CD4-positive, alpha-beta T cell treated with Interleukin-21 for 1 hour (primary cell): ENCODE results near the gene B9D1.
"Not testable (repeated sequence)": the region's sequence is repeated elsewhere in the genome, so short reads cannot be mapped to it uniquely, and the experiment has no call there.

ENCODE experiments used
- DNase-seq: peaks from one replicate; pipeline ENCODE4 v3.0.0-alpha.2; 2020

B9D1 gene

DNA sequence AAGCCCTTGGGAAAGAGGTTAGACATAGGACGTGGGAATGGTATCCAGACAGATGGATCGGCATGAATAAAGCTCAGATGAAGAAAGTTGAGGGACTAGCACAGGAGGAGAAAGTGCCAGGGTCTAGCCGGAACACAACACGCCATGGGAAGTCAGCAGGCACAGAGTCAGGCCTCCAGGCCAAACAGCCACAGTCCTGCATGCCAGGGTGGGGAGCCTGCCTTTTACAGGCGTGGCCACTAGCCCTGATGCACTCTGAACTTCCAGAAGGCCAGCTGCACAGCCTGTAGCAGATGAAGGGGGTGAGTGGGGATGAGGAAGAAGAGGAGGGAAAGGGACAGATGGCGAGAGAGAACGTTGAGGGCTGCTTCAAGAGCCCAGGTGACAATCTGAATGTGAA is 5.2 kb downstream of the B9D1 start:
- no peak for DNase-seq

DNA sequence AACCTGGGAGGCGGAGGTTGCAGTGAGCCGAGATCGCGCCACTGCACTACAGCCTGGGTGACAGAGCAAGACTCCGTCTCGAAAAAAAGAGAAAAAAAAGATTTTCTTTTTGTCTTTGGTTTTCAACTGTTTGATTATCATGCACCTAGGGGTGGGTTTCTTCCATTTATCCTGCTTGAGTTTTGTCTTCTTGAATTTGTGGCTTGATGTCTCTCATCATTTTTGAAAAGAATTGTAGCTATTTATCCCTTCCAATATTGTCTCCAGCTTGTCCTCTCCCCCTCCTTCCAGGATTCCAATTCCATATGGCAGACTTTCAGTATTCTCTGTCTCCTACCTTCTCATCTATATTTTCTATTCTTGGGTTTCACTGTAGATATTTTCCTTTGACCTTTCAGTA is 7.8 kb downstream of the B9D1 start:
- no peak for DNase-seq

DNA sequence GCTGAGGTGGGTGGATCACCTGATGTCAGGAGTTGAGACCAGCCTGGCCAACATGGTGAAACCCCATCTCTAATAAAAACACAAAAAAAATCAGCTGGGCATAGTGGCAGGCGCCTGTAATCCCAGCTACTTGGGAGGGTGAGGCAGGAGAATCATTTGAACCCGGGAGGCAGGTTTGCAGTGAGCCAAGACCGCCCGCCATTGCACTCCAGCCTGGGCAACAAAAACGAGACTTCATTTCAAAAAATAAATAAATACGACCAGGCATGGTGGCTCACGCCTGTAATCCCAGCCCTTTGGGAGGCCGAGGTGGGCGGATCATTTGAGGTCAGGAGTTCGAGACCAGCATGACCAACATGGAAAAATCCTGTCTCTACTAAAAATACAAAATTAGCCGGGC is 9.1 kb downstream of the B9D1 start:
- DNase-seq: not testable (repeated sequence)

DNA sequence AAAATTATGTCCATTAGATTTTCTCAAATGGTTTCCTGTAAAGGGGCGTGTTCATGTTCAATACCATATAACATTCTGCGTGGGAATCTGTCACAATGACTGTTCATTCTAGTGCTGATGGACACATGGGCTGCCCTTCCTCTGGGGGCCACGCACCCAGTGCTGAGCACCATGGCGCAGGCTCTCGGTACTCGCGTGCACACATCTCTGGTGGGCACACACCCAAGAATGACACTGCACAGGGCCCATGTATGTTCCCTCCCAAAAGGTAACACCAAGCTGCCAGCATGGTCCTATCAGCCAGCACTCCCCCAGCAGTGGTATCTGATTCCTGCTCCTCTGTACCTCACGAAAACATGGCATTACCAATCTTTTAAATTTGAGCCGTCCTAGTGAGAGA is 13.7 kb downstream of the B9D1 start:
- DNase-seq: no peak

DNA sequence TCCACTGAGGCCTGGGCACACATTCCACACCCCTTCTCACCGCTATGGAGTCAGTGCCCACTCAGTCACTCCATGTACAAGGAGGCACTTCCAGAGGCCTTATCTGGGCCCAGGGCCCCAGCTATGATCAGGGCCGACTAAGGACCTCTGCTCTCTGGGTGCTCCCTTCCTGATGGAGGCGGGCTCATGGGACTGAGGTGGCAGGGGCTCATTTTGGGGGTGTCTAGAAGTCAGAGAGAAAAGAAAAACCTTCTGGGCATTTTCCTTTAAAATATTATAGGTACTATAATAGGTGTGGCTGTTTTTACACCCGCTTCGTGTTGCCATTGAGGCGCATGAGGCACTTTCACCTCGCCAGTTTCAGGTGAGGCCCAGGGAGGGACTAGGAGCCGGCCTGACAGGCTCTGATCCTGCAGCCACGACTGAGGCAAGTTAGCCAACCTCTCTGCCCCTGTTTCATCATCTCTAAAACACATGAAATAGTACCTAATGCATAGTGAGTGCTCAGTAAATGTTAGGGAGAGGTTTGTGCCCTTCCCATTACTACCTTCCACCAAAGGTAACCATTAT is 14.4 kb downstream of the B9D1 start:
- no peak for DNase-seq

DNA sequence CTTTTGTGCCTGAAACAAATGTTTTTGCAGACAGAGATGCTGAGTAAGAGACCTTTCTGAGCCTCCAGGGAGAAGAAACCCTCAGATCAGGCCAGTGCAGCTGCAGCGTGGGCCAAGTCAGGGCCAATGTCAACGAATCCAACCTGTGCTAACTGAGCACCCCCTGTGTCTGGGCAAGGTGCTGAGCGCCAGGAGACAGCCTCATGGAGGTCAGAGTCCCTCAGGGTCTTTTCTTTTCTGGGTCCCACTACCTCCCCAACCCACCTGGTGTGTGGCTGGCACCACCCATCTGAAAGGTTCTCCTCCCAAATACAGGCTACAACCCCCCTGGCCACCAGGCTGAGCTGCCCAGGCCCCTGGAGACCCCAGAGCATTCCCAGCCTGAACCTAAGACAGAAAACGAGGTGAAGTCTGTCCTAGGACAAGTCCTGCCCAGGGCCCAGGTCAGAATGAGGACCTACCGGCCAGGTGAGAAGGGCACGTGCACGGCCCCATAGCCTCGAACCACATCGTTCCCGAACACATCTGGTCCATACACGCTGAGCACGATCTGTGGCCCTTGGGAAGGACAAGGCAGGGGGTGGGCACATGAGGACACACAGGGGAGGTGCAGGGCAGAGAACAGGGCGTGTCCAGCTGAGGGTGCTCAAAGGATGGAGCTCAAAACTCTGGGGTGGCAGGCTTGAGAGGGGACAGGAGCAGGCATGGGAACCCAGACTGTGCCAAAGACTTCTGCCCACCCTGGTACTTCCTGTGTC is 15.0 kb downstream of the B9D1 start:
- no peak for DNase-seq

DNA sequence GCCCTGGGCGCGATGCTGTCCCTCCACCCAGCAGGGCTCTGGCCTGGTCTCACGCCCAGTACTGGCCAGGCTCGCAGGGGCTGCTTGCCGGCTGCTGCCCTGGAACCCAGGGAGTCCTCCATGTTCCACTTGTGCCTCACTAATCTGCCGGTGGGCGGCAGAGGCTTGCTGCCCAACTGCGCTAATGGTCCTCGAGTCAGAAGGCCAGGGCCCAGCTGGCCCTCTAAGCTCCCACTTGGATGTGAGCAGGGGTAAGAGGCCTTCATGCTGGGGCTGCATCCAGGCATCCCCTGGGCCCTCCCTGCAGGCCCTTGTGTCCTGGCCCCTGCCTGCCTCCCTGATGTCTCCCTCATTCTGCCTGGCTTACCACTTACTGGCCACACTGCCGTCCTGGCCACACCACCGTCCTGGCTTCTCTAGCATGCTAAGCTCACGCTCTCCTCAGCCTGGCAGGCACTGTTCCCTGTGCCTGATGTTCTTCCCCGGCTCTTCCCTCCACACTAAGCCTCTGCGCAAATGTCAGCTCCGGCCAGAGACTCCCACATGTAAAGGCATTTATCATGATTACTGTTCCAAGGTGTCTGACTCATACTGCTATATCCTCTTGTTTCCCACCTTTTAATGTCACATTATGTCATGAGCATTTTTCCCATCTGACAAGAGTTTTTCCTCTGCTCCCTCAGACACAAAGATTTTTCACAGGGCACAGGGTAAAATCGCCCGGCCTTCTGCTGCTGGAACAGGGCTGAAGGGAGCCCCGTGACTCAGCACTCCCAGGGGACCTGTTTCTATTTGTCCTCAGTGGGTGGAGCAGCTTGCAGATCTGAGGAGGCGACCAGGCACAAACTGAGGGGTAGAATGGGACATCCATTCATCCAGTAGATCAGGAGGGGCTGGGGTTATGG is 15.9 kb downstream of the B9D1 start:
- no peak for DNase-seq

DNA sequence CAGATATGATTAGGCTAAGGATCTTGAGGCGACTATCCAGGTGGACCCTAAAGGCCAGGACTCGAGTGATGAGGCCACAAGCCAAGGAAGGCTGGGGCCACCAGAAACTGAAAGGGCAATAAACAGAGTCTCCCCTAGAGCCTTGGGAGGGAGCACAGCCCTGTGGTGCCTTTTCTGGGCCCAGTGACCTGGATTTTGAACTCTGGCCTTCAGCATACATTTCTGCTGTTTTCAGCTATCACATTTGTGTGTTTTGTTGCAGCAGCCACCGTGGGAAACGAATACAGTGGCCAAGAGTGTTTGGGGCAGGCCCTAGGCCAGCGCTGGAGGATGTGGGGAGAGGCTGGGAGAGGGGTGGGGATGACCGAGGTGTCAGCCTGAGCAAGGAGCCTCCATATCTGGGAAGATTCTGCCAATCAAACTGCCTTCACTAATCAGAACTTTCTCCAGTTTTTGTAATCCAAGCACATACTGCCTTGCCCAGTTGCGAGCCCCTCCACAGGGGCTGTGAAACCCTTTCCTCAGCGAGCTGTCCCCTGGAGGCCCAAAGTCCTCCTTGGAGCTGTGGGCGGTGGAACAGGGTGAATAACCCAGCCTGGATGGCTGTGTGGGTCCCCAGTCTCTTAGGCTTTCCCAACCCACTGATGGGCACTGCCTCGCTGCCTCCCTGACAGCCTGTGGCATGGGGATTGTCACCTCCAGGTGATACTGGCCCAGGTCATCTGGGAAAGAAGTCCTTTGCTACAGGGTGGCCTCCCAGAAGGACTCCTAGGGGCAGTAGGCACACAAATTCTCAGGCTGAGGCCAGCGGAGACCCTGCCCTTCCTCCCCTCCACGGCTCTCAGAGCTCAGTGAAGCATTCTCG is 16.8 kb downstream of the B9D1 start:
- DNase-seq: no peak

DNA sequence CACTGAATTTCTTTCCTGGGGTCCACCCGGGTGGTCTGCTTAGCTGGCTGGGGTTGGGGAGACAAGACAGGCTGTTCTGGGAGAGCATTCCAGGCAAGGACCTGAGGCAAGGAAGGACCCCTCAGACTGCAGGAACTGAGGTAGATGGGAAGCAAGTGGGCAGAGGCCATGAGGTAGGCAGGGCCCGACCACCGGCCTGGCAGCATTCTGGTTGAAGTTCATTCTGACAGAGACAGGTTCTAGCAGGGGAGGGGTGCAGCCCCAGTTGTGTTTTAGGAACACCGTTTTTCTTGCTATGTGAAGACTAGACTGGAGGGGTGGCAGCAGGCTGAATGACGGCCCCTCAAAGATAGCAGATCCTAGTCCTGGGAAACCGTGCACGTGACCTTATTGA is 17.5 kb downstream of the B9D1 start:
- DNase-seq: no peak

DNA sequence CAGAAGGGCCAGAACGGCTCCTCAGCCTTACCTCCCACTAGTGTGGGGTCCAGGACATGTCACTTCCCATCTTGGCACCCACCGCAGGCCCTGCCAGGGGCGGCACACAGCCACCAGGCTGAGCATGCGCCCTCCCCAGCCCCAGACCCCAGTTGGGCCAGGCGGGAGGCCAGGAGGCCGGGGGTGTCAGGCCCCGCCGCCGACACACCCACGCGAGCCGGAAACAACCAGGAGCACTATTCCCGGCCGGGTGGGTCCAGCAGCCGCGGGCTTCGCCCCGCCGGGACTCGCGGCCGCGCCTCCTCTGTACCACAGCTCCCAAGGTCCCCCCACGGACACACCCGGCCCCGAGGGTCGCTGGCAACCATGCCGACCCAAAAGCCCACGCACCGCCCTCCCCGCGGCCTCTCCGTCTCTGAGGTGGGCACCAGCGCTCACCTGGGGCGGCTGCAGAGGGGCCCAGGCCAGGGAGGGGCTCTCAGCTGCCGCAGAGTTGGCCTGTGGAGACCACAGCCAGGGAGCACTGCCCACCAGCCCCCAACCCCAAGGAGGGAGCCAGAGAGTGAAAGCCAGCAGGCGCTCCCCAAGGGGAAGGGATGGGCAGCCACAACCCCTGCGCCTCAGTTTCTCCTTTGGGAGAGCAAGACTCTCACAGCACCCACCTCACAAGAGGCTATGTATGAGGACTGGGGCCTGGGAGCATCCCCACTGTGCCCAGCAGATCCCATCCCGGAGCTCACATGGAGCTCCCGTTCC is 18.0 kb downstream of the B9D1 start:
- DNase-seq: no peak

DNA sequence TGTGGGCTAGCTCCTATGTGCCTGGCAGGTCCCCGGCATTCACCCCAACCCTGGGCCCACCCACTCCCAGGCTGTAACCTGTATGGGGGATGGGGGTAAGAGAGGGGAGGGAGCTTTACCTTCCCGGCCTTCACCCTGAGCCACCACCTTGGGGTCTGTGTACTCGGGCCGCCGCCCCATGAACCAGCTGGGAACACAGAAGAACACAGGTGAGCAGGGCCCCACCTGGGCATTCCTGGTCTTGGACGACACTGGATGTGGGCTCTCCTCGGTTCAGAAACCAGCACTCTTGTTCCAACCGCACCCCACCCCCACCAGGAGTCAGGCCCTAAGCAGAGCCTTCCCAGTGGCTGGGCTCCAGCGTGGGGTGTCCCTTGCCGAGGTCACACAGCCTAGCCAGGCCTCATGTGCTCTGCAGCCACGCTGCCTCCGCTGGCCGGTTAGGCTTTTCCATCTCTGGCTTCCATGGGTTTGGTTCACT is 18.8 kb downstream of the B9D1 start:
- DNase-seq: no peak

DNA sequence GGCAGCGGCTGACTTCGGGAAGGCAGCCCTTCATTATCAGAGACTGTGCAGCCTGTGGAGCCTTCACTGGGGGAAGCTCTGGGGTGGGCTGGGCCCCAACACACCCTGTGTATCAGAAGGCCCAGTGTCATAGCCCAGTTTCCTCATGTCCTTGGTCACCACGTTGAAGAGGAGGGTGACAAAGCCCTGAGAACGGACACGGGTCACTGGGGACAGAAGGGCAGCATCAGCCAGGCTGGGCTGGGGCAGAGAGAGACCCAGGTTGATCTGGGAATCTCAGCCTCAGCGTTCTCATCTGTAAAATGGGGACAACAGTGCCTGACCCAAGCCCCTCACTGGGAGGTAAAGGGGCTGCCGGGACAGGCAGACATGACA is 19.3 kb downstream of the B9D1 start:
- no peak for DNase-seq

DNA sequence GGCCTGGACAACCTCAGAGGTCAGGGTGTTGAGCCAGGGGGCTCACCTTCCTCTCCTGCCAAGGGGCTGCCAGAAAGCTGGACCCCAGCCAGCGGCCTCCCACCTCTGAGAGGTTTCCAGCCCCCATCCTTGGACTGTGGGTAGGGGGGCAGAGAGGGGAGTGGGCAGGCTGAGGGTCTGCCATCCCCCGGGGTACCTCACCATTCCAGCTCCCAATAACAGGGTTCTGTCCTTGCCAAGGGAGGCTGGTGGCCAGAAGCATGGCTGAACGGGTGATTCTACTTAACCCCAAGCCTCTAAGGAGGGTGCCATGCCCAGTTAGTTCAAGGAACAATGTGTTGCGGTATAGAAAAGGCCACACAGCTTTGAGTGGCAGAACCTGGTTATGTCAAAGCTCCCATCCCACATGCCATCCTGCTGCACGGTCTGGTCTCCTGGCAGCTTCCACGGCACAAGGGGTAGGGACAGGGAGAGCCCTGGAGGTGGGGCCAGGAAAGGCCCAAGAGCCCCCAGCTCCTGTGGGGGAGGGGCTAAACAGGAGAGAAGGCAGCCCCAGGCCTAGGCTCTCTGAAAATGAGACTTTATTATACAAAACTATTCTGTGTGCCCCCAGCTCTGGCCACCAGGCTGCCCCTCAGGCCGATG is 19.8 kb downstream of the B9D1 start:
- no peak for DNase-seq

DNA sequence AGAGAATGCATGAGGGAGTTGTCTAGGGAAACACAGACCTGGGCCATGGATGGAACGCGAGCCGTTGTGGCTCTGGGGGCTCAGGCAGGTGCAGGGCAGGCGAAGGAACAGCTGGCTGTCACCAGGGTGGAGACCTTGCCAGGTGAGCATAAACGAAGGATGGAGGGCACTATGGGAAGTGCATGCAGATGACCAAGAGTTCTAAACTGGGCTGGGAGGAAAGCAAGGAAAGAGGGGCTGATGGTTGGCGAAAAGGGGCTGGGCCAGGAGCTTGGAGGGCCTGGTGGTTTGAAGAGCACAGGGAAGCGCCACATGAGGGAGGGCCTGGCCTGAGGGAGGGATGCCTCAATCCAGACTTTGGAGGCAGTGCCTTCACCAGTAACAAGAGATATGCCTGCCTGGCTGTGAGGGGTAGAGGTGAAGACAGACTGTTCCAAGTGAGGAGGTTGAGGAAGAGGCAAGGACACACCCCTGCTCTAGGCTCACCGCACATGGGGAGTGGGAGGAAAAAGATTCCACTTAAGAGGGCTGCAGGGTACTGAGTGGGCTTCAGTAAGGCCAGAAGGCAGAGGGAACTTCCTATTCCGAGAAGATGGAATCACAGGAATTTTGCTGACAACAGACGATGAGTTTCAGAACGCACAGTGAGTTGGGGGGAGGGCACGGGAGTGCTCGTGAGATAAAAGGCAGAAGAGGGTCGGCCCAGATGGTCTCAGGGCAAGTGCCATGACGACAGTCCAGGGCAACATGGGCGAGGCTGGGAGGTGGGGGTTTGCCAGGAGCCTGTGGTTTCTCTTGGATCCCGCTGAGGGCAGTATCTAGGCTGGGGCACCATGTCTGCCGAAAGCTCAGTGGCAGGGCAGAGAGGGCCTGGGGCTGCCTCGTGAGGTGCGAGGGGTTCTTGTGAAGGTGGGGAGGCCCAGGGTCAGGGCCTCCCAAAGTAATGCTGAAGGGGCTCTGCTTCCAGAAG is 20.6 kb downstream of the B9D1 start:
- no peak for DNase-seq

DNA sequence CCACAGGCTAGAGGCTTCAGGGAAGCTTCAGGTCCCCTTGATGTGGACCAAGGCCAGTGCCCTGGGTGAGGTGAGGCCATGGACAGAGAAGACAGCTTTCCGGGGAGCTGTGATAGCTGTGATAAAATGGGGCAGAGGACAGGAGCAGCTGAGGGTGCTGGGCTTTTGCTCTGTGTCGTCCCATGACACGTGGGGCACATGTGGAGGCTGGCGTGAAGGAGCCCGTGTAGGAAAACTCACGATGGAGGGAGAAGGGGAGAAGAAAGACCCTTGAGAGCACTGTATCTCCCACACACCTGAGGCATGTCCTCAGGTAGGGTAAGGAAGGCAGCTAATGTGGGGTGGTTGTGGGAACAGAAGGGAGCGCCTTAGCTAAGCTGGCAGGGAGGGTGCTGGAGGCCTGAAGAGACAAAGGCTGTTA is 21.3 kb downstream of the B9D1 start:
- no peak for DNase-seq

DNA sequence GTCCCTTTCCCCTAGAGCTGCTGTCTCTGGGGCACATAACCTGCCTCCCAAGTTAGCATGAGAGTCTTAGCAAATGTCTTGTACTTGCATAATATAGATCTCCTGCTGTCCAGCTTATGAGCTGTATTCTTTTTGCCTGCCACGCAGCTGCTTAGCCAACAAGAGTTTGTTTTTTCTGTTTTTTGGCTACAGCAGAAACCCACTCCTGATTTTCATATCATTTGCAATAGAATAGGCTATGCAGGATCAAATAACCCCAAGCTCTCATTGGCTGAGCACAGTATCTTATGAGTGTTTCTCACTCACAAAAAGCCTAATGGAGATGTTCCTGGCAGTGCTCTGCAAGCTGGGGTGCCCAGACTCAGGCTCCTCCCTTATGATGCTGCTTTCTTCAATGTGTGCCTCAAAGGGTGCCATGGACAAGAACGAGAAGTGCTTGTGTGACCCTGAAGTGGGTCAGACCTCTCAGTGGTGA is 23.1 kb downstream of the B9D1 start:
- no peak for DNase-seq

DNA sequence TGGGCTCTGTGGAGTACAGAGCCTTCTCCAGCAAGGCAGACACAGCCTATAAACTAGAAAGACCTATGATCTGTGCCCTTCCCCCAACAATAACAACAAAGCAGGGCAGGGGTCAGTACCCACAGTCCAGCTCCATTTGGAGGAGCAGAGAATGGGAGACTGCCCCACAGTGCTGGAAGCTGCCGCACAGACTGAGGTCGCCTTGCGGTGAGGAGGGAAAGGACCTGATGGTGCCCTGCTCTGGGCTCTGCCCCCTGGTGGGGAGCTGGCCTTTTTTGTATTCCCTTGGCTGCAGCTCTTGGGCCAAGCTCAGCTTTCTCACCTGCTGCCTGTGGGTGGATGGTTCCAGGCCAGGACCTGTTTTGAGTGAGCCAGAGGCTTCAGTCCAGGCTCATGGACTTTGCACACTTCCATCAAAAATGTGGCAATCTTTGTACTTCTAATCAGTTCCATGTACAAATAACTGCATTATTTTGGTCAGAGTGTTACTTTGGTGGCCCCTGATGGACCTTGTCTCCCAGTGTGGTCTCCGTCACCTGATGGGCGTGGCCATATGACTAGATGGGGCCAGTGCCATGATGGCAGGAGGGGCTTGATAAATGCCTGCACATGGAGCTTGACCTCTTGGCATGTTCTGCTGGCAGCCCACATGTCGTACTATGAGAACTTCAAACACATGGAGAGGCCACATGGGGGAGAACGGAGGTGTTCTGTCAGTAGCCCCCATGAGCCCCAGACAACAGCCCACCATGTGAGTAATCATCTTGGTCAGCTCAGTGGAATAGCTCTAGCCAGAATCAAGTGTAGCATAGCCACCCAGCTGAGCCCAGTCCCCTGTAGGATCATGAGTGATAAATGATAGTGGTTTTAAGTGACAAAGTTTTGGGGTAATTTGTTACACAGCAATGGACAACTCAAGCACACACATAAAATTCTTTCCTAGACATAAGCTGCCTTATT is 24.2 kb downstream of the B9D1 start:
- DNase-seq: peak; percentile 66

DNA sequence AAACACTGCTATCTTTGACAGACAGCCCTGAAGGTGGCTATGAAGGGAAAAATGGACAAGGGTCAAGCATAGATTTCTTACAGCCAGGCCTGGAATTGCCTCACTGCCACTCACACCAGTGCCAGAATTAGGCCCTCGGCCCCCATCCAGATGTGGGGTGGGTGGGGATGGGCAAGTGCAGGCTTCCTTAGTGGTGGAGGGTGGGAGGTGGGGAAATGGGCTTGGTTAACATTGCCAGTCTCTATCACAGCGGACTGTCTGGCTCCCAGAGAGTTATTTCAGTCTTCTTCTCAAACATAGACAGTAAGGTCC is 24.9 kb downstream of the B9D1 start:
- DNase-seq: no peak
